K562 (cell line): Measurements from ENCODE around the gene BBC3.

Experiments used
- MAFK ChIP-seq: IDR thresholded peaks from 2 replicates; pipeline ENCODE4 v1.6.1; 2011; ENCODE audit warnings: low read length, improper control_type of control experiment
- POLR2AphosphoS5 ChIP-seq: IDR thresholded peaks from 2 replicates; pipeline ENCODE4 v1.6.1; 2011; ENCODE audit warnings: mild to moderate bottlenecking, low read depth, low read length, moderate library complexity; ENCODE audit not compliant: control insufficient read depth, insufficient read depth
- TAF1 ChIP-seq: IDR thresholded peaks from 2 replicates; pipeline ENCODE4 v1.6.1; 2011; ENCODE audit warnings: mild to moderate bottlenecking, low read length, moderate library complexity; ENCODE audit not compliant: insufficient read depth, control insufficient read depth, severe bottlenecking; ENCODE audit errors: extremely low read depth
- TBP ChIP-seq: optimal IDR thresholded peaks from 2 replicates; pipeline ENCODE3; 2011; ENCODE audit warnings: low read depth, low read length, improper control_type of control experiment

DNA sequence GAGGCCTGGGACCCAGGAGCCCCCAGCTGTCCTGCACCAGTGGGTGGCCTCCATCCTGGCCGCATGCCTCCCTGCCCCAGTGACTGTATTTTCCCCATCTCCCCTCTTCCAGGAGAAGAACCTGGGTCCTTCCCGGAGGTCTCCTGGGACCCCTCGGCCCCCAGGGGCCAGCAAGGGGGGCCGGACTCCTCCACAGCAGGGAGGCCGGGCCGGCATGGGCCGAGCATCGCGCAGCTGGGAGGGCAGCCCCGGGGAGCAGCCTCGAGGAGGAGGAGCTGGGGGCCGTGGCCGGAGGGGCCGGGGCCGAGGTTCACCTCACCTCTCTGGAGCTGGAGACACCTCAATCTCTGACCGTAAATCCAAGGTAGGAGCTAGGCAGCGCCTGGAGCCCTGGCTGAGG is 29.5 kb upstream of the BBC3 start:
- no peak for TF ChIP-seq MAFK
- TF ChIP-seq TBP: no peak
- no peak for TF ChIP-seq POLR2AphosphoS5
- TF ChIP-seq TAF1: no peak
